EL (cell line): ENCODE data around the gene FGL2.
"Not testable (repeated sequence)": the region's sequence is repeated elsewhere in the genome, so short reads cannot be mapped to it uniquely, and the experiment has no call there.

Experiments
- DNase-seq: peaks from one replicate; pipeline ENCODE4 v3.0.0-alpha.2; 2016

The FGL2 gene

GRCh38 chr7:77154917-77155464 is 44.6 kb downstream of the FGL2 start:
- not testable (repeated sequence) for DNase-seq

GRCh38 chr7:77152232-77152631 is 47.4 kb downstream of the FGL2 start:
- DNase-seq, result not testable (repeated sequence)
